ENCODE data around the gene TBC1D17. TPM values are rescaled to one million over a fixed set of nuclear protein-coding genes. Genes with fewer than 3 reads are reported as not detected.

The TBC1D17 gene
- total RNA-seq, 3 donors from 2014 or later, result 33.7 to 55.7 (median 45.1) TPM

DNA sequence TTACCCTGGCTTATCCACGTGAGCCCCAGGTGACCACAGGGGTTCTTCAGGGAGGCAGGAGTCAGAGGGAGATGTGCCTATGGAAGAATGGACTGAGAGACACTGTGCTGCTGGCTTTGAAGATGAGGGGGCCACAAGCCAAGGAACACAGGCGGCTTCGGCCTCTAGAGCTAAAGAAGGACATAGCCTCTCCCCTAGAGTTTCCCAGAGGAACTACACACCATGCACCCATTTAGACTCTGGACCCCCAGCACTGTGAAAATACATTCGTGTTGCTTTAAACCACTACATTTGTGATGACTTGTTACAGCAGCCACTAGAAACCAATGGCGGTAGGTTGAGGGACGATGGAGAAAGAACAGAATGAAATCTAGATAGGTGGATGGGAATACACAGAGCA lies 37.8 kb downstream of the TBC1D17 start:
- Histone ChIP-seq H3K4me3 (no peak overlapping the region), H3K36me3 (ENCODE audit: low read depth) (no peaks in the 10 kb centered on the region), H3K9me3 (no peaks in the 10 kb centered on the region), H3K4me1 (ENCODE audit: low read depth) (no peaks in the 10 kb centered on the region)
- intact Hi-C loops (cut with DNase I, micrococcal nuclease), result no loop called here
- no peak for DNase-seq
- no peak for ATAC-seq
- TF ChIP-seq, protein P1, sequence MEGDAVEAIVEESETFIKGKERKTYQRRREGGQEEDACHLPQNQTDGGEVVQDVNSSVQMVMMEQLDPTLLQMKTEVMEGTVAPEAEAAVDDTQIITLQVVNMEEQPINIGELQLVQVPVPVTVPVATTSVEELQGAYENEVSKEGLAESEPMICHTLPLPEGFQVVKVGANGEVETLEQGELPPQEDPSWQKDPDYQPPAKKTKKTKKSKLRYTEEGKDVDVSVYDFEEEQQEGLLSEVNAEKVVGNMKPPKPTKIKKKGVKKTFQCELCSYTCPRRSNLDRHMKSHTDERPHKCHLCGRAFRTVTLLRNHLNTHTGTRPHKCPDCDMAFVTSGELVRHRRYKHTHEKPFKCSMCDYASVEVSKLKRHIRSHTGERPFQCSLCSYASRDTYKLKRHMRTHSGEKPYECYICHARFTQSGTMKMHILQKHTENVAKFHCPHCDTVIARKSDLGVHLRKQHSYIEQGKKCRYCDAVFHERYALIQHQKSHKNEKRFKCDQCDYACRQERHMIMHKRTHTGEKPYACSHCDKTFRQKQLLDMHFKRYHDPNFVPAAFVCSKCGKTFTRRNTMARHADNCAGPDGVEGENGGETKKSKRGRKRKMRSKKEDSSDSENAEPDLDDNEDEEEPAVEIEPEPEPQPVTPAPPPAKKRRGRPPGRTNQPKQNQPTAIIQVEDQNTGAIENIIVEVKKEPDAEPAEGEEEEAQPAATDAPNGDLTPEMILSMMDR (IDR thresholded peaks at IDR 0.05), result no peak

DNA sequence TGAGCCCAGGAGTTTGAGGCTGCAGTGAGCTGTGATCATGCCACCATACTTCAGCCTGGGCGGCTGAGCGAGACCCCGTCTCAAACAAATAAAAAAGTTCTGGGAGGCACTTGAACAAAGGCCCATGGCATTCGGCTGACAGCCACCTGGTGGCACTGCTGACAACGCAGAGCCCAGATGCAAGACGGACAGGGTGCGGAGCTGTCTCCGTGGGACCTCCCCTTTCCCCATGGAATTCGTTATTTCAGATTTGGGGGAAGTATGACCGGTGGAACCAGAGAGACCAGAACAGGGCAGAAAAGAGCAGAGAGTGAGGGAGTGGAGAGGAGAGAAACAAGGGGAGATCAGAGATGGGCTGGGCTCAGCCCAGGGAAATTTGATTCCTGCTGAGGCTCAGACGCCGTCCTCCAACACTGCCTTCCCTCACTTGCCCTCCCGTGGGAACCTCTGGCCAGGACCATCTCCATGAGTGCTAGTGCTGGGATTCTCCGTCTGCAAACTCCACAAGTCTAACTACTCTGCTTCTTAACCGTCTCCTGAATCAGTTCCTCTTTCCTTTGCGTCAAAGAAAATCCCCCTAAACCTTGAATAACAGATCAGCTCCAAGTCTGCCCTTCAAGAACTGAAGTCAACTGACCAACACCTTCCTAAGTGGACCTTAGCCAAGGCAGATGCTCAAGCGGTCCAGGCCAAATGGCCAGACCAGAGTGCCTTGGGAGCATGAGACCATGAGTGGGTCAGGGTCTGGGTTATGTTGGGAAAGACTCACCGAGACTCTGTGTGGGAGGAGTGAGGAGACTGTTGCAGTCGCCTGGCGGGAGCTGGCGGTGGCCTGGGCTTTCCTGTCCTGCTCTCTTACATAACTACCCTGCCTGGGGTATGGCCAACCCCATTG lies 39.6 kb downstream of the TBC1D17 start:
- DNase-seq (no peak), ATAC-seq (no peak)
- H3K4me3 ChIP-seq, result no peak overlapping the region
- intact Hi-C loops (cut with DNase I, micrococcal nuclease), result no loop called here
- H3K4me1 ChIP-seq (ENCODE audit: low read depth), result no peaks in the 10 kb centered on the region
- no peaks in the 10 kb centered on the region for H3K9me3 ChIP-seq
- TF ChIP-seq, protein P1 (IDR thresholded peaks at IDR 0.05), result no peak
- no peaks in the 10 kb centered on the region for H3K36me3 ChIP-seq (ENCODE audit: low read depth)

DNA sequence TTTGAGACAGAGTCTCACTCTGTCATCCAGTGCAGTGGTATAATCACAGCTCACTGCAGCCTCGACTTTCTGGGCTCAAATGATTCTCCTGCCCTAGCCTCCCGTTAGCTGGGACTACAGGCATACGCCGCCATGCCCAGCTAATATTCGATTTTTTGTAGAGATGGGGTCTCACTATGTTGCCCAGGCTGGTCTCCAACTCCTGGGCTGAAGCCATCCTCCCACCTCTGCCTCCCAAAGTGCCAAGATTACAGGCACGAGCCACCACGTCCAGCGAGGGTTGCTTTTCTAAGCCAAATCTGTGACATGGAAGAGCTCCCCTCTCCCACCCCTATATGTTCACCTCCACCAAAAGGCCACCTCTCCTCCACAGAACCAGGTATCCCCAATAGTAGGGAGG lies 40.6 kb downstream of the TBC1D17 start:
- TF ChIP-seq, protein P1 (IDR thresholded peaks at IDR 0.05), result no peak
- intact Hi-C loops (cut with DNase I, micrococcal nuclease), result no loop called here
- DNase-seq (no peak), ATAC-seq (no peak)
- Histone ChIP-seq H3K4me1 (ENCODE audit: low read depth) (no peaks in the 10 kb centered on the region), H3K9me3 (no peaks in the 10 kb centered on the region), H3K4me3 (no peak overlapping the region), H3K36me3 (ENCODE audit: low read depth) (no peaks in the 10 kb centered on the region)

DNA sequence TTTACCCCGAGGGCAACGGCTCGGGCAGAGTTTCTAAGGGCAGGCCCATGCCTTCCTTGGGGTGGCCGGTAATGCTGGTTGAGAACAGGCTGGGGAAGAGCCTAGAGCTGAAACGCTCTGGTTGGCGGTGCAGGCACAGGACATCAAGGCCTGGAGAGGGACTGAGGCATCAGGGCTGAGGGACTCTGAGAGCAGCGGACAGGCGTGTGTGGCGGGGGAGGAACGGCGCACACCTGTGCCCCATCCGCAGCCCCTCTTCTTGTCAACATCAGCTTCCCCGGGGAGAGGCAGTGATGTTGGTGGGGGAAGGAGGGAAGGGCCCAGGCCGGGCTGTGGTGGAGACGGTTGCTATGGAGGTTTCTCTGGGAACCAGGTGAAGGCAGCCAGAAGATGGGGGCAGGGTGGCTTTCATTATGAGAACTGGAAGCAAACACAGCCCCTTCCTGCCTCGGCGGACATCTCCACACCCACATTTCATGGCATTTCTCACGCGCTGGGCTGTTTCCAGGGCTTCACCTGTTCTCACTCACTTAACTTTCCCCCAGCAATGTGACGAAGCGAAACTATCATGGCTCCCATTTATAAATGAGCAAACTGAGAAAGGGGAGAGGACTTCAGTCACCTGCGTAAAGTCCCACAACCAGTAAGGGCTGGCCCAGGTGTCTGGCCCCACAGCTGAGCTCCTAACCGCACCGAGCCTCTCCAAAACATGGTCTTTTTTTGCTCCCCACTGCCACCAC lies 43.3 kb downstream of the TBC1D17 start:
- TF ChIP-seq, protein P1 (IDR thresholded peaks at IDR 0.05), result no peak
- peak in 1 of 3 donors; percentile 38 for DNase-seq
- Histone ChIP-seq H3K9me3 (no peaks in the 10 kb centered on the region), H3K36me3 (ENCODE audit: low read depth) (no peaks in the 10 kb centered on the region), H3K4me1 (ENCODE audit: low read depth) (no peaks in the 10 kb centered on the region), H3K4me3 (no peak overlapping the region)
- intact Hi-C loops (cut with DNase I, micrococcal nuclease), result no loop called here
- ATAC-seq, result no peak

DNA sequence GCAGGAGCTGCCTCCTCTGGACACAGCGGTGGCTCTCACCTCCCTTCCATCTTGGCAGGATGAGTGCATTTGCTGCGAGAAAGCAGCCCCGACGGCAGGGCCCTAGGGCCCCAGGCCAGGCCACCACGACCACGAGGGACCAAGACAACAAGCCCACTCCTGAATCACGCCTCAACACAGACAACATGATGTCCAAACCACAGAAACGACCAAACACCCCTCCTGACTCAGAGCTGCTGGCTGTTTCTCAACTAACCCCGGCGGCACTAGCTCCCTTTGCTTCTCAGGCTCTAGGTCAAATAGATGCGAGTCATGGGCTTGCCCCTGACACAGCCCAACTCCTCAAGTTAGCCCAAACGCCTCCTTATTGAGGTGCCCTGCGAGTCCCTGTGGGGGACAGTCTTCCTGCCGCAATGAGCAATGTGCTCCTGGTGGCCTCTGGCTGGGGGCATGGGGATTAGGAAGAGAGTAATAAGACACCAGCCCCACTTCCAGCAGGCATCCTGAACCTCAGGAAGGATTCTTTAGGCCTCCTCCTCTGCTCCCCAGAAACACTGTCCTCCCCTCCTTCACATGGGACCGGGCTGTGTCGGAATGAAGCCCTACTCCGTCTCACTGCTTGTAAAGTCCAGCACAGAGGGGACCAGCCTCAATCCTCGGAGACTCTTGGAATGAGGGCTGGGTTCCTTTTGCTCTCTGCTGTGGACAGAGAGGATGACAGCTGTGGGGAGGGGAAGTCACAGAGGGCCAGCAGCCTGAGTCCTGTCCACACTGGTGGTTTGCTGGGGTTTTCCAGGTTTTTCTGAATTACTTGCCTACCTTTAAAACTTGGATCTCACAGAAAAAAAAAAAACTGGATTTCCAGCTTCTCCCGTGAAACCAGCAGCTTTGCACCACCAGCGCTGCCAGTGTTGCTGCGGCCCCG lies 44.6 kb downstream of the TBC1D17 start:
- intact Hi-C loops (cut with DNase I, micrococcal nuclease), result no loop called here
- H3K4me1 ChIP-seq (ENCODE audit: low read depth), result peaks cover 2% of the 10 kb centered on the region
- no peak overlapping the region for H3K4me3 ChIP-seq
- H3K9me3 ChIP-seq, result no peaks in the 10 kb centered on the region
- peak in 1 of 3 donors; percentile 40 for DNase-seq
- H3K36me3 ChIP-seq (ENCODE audit: low read depth), result no peaks in the 10 kb centered on the region
- TF ChIP-seq, protein P1 (IDR thresholded peaks at IDR 0.05), result no peak
- no peak for ATAC-seq

All from mucosa of descending colon (tissue), 3 donors.